ENCODE results near the gene HDGFL2.

The HDGFL2 gene

DNA sequence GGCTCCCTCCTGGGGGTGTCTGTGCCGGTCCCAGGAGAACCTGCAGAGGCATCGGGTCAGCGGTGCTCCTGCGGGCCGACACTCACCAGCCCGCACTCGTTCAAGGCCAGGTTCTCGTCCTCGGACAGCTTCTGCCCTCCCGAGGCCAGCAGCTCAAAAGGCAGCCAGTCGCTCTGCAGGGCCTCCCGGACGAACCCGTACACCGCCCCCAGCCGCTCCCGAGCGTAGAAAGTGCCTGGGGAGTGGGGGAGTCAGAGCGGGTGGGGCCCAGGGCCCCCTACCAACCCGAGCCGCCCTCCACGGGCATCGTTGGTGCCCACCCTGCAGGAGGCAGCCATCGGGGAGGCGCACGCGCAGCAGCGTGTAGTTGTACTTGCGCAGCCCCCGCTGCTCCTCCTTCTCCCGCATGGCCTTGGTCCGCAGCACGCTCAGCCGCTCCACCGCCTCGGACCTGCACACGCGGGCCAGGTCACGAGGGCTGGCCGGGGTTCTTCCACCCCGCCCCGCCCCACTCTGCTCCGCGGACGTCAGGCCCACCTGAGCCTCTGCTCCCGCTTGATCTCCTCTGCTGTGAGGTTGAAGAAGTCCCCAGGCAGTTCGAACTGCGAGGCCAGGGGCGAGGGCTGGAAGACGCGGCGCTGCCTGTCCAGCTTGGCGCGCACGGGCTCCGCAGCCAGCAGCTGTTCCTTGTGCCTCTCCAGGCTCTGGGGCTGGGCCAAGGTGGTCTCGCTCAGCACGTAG is 26.0 kb upstream of the HDGFL2 start:
- no peak for DNase-seq

DNA sequence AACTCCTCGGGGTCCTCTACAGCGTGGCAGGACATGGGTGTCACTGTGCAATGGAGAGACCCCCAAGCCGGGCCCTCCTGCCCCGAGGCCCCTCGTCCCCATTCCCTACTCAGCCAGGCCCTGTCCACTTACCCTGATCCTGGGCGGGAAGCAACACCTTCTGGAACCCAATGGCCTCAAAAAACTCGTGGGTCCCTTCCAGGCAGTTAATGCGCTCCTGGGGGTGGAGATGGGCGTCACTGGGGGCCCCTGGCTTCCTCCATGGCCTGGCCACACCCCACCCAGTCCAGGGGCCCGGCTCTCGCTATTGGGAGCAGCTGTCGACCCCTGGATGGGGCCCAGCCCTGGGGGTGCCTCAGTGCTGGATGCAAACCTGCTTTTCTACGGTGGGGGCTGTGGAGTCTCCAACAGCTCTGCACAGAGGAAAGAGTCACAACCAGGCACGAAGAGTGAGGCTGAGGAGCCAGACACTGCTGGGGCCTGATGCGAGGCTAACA is 25.3 kb upstream of the HDGFL2 start:
- no peak for DNase-seq

- DNase-seq: no peak
These were observed 24.6 kb upstream of the HDGFL2 start for GRCh38 chr19:4447327-4448146.

DNA sequence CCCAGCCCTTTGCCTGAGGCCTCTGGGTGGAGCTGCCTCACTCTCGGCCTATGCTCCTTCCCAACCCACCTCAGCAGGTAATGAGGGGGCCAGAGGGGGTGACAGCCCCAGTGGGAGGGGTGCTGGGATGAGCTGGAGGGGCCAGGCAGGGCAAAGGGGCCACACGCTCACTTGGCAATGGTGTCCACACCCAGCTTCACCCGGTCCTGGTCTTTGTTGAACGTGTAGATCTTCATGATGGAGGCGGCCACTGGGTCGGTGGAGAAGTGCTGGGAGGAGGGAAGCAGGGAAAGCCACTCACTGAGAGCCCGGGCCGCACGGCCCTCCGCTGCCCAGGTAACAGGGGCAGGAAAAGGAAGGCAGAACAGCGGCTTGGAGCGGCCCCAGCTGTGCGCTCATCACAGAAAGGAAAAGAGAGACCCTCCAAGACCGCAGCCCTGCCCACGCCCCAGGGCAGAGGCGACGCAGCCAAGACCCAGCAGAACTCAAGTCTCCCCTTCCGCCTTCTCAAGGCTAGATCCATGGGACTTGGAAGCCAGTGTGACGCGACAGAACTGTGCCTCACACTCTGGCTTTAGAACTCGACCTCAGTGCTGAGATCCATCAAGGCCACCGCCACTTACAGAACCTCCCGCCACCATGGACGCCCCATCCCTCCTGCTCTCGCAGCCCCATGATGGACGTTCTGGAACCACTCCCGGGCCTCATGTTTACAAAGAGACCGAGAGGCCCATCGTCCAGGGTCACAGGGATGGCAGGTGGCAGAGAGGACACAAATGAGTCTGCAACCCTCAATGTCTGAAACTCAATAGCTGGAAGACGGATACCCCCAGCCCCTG is 23.7 kb upstream of the HDGFL2 start:
- no peak for DNase-seq

- no peak for DNase-seq
These were observed 23.0 kb upstream of the HDGFL2 start for GRCh38 chr19:4449022-4449638.

DNA sequence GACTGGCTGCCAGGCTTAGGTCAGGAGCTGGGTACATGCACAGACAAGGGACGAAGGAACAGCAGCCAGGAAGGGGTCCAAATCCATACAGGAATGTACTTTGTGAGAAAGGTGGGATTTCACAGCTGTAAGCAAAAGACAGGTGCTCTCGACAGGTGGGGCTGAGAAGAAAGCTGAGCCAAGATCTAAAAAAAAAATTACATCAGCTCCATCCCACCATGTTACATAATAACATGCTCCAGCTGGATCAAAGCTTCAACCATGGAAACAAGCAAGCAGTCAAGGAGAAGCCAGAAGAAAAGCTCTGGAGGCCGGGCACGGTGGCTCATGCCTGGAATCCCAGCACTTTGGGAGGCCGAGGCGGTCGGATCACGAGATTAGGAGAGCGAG is 22.5 kb upstream of the HDGFL2 start:
- no peak for DNase-seq

DNA sequence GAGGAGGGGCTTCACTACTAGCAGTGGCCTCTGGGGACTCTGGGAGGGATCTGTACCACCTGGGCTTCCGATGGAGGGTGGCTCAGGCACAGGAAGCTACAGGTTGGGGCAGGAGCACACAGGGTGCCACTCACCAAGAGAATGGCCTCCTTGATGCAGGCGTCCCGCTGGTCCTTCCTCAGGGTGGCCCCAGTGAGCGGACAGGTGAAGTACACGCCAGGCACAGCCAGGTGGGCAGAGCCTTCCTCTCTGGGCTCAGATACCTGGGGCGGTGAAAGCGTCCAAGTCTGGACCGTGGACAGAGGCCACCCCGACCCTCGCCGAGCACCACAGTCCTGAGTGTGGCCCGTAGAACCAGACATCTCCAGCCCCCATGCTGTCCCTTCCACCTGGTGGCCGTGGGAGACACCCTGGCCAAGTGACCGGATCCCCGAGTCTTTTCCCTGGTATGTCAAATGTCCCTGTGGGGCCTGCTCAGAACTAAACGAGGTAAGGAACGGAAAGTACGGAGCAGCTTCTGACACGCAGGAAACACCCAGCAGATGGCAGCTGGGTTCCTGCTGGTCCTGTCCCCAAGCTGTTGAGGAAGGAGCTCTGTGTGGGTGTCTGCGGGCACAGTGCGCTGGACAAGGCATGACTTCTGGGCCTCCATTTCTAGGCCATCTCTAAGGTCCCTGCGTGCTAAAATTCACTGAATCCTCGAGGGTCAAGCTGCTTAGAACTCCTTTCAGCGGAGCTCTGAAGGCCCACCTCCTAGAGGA is 19.7 kb upstream of the HDGFL2 start:
- DNase-seq: no peak

DNA sequence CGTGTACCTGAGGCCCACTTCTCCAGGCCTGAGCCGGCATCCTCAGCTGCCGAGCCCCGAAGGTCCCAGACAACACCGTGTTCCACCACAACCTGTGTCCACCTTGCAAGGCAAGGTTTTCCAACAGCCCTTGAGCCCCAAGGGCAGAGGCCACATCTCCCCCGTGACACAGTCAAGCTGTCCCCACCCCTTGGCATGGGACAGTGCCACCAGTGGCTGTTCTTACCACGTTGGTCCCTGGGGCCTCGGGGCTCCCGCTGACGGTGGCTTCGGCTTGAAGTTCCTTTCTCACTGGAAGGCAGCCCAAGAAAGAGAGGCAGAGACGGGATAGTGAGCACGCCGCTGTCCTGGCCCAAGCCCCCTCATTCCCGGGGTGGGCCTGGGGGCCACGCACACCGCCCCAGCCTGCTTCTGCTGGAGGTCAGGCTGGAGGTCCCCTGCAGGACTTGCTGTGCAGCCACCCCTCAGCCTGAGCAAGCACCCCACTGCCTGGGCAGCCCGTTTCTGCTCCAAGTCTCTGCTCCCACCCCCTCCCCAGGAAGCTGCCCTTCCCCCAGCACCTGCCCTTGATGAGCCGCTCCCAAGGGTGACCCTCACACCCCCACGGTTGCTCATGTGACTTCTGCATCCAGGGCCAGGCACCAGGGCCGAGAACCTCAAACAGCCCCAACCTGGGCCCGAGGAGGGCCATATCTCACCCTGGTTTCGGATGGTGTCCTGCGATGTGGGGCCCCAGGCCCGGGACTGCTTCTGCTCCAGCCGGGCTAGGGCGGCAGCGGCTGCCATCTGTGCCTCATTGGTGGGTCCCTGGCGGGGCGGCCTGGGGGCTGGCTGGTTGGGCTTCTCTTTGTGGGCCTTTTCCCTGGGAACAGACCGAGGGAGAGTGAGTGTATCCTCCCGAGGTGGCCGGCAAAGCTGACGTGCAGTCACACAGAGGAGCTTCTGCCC is 18.6 kb upstream of the HDGFL2 start:
- DNase-seq: no peak

DNA sequence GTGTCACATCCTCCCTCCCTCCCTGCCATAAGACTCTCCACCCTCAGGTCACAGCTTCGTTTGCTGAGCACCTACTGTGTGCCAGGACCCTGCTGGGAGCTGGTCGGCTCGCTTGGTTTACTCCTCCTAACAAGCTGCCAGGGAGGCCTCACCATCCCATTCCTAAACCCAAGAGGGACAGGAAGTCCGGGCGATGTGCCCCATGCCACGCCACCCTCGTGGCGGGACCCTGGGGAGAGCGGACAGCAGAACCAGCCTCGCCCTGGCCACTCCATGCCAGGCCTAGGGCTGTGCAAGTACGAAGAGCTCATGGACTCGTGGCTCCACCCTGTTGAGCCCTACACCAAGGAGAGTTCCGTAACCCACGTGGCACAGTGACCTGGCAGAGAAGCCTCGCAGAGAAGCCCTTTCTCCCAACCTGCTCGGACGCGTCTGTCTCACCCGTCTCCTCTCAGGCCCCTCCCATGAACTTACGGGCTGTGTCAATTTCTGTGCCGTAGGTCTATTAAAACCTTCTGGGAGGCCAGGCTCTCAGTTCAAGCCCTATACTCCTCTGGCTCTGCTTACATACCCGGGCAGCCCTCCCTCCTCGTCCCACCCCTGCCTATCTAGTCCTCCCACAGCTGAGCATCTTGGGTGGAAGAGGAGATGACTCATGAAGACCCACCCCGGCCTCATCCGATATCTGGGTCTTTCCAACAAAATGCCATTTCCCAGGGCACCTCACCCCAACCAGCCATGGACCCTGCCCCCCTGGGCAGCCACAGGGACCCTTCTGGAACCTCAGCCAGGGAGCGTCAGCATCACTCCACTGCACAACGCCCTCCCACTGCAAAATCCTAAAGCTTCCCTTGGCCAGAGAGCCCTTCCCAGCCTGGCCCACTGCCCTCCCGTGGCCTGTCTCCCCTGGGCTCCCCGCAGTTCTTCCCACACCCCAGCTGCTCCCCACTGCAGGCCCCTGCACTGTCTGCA is 17.1 kb upstream of the HDGFL2 start:
- DNase-seq: no peak

- DNase-seq: peak; percentile 34
These were observed 16.2 kb upstream of the HDGFL2 start for GRCh38 chr19:4455719-4456475.

GRCh38 chr19:4456476-4456842 is 15.6 kb upstream of the HDGFL2 start:
- DNase-seq: peak; percentile 74

DNA sequence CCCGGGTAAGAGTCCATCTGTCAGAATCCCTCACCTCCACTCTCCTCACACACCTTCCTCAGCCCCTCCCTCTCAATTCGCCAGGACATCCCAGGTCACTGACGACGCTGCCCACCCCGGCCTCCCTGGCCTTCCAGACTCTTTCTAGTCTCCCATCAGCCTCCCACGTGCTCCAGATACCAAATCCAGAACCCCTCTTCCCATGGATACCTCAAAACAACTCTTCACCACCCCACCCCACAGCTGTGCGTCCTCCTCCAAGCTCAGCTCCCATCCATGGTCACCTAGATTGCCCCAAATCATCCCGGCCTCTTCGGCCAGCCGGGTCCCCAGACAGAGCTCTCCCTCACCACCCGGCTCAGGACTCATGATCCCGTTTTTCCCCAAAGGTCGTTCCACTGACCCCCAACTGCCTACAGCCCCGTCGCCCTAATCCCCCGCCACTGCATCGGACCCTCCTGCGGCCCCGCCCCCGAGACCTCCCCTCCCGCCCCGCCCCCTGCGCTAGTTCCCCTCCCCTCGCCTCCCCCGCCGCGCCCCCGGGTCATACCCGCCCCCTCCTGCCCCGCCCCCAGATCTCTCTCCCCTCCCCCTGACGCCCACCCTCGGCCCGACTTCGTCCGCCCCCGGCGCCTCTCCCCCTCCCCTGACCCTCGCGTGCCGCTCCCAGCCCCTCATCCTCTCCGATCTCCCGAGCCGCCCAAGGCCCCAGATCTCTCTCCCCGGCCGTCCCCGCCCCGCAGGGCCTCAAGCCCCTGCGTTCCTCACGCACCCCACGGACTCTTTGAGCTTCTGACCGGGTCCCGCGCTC is 15.0 kb upstream of the HDGFL2 start:
- peak; percentile 76 for DNase-seq

DNA sequence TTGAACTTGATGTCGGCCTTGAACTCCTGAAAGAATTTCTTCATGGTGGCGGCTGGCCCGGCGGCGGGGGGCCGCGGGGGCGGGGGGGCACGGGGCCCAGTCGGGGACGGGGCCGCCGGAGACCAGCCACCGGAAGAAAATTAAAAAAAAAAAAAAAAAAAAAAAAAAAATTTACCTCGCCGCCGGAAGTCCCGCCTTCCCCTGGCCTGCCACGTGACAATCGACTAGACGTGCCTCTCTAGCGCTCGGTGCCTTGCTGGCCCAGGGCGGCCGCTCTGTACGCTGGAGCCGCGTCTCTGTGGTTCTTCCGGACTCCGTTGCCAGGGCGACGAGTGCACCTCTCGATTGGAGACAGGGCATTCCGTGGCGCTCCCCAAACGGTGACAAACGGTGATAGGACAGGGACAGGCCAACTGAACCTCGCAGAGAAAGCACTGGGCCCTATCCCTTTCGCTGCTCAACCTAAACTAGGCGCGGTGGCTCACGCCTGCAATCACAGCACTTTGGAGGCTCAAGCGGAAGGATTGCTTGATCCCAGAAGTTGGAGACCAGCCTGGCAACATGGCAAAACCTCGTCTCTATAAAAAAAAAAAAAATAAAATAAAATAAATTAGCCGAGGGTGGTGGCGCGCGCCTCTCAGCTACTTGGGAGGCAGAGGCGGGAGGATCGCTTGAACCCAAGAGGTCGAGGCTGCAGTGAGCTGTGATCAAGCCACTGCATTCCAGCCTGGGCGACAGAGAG is 14.3 kb upstream of the HDGFL2 start, which contains the start of gene UBXN6:
Gene UBXN6 (minus strand): TSS at position 141 of the 742 bp plus-strand sequence. CDS start 97 bp downstream, at position 44.
- DNase-seq: peak; percentile 100

DNA sequence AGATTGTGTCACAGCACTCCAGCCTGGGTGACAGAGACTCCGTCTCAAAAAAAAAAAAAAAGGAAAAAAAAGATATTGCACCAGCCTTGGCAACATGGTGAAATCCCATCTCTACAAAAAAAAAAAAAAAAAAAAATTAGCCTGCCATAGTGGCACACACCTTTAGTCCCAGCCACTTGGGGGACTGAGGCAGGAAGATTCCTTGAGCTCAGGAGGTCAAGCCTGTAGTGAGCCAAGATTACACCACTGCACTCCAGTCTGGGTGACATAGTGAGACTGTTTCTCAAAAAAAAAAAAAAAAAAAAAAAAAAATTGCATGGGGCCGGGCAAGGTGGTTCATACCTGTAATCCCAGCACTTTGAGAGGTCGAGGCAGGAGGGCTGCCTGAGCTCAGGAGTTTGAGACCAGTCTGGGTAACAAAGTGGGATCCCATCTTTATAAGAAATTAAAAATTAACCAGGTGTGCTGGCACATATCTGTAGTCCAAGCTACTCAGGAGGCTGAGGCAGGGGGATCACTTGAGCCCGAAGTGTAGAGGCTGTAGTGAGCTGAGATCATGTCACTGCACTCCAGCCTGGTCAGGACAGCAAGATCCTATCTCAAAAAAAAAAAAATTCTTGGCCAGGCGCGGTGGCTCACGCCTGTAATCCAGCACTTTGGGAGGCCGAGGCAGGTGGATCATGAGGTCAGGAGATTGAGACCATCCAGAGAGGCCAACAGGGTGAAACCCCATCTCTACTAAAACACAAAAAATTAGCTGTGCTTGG is 7.1 kb upstream of the HDGFL2 start:
- DNase-seq: no peak

DNA sequence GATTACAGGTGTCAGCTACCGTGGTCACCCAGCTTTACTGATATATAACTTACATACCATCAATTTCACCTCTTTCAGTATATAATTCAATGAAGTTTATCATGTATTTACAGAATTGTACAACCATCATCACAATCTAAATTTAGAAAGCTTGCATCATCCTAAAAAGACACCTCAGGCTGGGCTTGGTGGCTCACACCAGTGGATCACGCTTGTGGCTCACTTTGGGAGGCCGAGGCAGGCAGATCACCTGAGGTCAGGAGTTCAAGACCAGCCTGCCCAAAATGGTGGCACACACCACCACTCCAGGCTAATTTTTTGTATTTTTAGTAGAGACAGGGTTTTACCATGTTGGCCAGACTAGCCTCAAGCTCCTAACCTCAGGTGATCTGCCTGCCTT is 4.3 kb upstream of the HDGFL2 start:
- DNase-seq: no peak

Data from retina (tissue), 1 donor.